WI38 (cell line): Measurements from ENCODE around the gene PWWP2B.

Experiments
- H3K4me3 ChIP-seq: 2 replicates; pipeline ENCODE4 v1.5.1; 2011; ENCODE audit warnings: low read depth, mild to moderate bottlenecking, control low read depth, low read length
- TF ChIP-seq, protein P1 (sequence below): IDR thresholded peaks from 2 replicates; pipeline ENCODE4 v1.5.1; 2012; ENCODE audit warnings: low read depth, mild to moderate bottlenecking, control low read depth, low read length

The PWWP2B gene

GRCh38 chr10:132387764-132388210, 9.2 kb upstream of the PWWP2B start:
- TF ChIP-seq, protein P1, sequence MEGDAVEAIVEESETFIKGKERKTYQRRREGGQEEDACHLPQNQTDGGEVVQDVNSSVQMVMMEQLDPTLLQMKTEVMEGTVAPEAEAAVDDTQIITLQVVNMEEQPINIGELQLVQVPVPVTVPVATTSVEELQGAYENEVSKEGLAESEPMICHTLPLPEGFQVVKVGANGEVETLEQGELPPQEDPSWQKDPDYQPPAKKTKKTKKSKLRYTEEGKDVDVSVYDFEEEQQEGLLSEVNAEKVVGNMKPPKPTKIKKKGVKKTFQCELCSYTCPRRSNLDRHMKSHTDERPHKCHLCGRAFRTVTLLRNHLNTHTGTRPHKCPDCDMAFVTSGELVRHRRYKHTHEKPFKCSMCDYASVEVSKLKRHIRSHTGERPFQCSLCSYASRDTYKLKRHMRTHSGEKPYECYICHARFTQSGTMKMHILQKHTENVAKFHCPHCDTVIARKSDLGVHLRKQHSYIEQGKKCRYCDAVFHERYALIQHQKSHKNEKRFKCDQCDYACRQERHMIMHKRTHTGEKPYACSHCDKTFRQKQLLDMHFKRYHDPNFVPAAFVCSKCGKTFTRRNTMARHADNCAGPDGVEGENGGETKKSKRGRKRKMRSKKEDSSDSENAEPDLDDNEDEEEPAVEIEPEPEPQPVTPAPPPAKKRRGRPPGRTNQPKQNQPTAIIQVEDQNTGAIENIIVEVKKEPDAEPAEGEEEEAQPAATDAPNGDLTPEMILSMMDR: peak; percentile 47; the same call in 1 of the 2 replicates
- H3K4me3 ChIP-seq: no peak overlapping the region

- no peak overlapping the region for H3K4me3 ChIP-seq
- TF ChIP-seq, protein P1: no peak
Measured at GRCh38 chr10:132388891-132389432, 8.0 kb upstream of the PWWP2B start.

- no peak overlapping the region for H3K4me3 ChIP-seq
- TF ChIP-seq, protein P1: no peak
Measured at GRCh38 chr10:132389433-132390169, 7.4 kb upstream of the PWWP2B start.

DNA sequence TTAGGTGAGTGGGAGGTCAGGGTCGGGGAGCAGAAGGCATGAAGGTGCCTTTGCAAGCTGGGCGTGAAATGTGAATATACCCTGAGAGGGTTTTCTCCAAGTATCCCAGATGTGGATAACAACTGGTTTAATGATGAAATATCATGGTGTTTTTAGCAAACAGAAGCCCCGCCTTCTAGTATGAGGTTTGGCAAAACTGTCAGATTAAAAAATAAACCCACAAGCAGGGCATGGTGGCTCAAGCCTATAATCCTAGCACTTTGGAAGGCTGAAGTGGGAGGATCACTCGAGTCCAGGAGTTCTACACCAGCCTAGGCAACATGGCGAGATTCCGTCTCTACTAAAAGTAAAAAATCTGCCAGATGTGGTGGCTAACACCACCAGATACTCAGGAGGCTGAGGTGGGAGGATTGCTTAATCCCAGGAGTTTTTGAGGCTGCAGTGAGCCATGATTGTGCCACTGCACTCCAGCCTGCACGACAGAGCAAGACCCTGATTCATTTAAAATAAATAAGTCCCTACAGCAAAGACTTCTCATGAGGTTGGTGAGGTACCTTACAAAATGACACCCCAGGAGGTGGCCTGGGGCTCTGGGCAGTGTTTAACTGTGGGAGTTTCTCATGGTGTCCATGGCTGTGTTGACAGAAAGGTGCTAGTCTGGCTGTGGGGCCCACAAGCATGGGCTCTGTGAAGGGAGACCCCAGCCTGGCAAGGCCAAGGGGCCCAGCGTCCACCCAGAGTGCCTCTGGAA, 6.7 kb upstream of the PWWP2B start:
- no peak overlapping the region for H3K4me3 ChIP-seq
- TF ChIP-seq, protein P1: no peak

GRCh38 chr10:132390921-132391675, 5.9 kb upstream of the PWWP2B start:
- TF ChIP-seq, protein P1: no peak

GRCh38 chr10:132391676-132392020, 5.4 kb upstream of the PWWP2B start:
- no peak overlapping the region for H3K4me3 ChIP-seq

More at GRCh38 chr10:132390921-132391675, 5.9 kb upstream of the PWWP2B start:
- H3K4me3 ChIP-seq: no peak overlapping the region

More at GRCh38 chr10:132391676-132392020, 5.4 kb upstream of the PWWP2B start:
- TF ChIP-seq, protein P1: no peak
